Measurements from ENCODE around the gene NMT1. TPM values are rescaled to one million over a fixed set of nuclear protein-coding genes. Genes with fewer than 3 reads are reported as not detected.

NMT1 gene
- total RNA-seq, 4 donors from 2014 or later, result 60.7 to 127 (median 71.5) TPM

DNA sequence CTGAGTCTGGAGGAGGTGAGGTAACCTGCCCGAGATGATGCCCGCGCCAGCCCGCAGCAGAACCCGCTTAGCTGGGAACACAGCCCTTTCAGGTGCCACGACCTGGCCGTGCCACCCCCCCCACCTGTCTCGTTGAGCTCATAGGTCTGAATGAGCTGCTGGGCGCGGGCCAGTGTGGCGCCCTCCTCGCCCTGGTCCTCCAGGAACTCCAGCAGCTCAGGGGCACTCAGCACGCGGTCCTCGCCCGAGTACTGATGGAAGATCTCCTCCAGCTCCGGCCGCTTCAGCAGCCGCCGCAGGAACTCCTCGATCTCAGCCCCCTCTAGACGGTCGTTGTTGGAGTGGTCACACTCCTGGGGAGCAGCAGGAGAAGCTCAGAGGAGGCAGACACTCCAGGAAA, 57.6 kb downstream of the NMT1 start:
- in situ Hi-C loops (cut with MboI; ENCODE audit: low sequenced_read_pairs in 4 of 4), result loop anchor here in 1 of 4 donors (25.0 kb wide), 1 partner anchor 206 kb away; the partner anchor contains the start of gene GFAP
- H3K9me3 ChIP-seq, result no peaks in the 10 kb centered on the region
- peaks cover 9 to 11% of the 10 kb centered on the region in 2 donors for H3K4me1 ChIP-seq
- no peak overlapping the region for H3K27ac ChIP-seq
- DNase-seq, result no peak
- H3K27me3 ChIP-seq, result no peaks in the 10 kb centered on the region
- H3K4me3 ChIP-seq, result no peak overlapping the region
- no peak for ATAC-seq
- peaks cover 0 to 15% of the 10 kb centered on the region in 2 donors for H3K36me3 ChIP-seq
- TF ChIP-seq, protein P1, sequence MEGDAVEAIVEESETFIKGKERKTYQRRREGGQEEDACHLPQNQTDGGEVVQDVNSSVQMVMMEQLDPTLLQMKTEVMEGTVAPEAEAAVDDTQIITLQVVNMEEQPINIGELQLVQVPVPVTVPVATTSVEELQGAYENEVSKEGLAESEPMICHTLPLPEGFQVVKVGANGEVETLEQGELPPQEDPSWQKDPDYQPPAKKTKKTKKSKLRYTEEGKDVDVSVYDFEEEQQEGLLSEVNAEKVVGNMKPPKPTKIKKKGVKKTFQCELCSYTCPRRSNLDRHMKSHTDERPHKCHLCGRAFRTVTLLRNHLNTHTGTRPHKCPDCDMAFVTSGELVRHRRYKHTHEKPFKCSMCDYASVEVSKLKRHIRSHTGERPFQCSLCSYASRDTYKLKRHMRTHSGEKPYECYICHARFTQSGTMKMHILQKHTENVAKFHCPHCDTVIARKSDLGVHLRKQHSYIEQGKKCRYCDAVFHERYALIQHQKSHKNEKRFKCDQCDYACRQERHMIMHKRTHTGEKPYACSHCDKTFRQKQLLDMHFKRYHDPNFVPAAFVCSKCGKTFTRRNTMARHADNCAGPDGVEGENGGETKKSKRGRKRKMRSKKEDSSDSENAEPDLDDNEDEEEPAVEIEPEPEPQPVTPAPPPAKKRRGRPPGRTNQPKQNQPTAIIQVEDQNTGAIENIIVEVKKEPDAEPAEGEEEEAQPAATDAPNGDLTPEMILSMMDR (IDR thresholded peaks at IDR 0.05 in 4 of 5, conservative IDR thresholded peaks at IDR 0.05 in 1 of 5), result no peak
- TF ChIP-seq POLR2A (IDR thresholded peaks at IDR 0.05), result no peak
- intact Hi-C loops (cut with DNase I; ENCODE audit: low total_unique reads), result no loop called here

DNA sequence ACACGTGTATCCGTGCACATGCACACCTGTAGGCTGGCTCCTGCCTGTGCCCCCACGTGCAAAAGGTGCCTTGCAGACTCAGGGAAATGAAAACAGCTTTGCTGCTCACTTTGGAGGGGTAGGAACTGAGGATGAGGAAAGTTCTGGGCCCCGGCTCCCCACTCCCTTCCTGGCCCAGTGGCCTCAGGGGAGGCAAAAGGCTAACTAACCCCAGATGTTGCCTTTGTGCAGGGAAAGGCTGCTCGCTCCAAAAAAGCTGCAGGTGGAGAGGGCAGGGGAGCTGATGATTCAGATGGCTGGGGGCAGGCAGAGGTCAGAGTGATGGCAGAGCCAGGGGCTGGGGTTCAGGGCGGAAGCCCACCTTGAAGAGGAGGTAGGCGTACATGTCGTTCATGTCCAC, 58.8 kb downstream of the NMT1 start:
- no peaks in the 10 kb centered on the region for H3K27me3 ChIP-seq
- ATAC-seq, result no peak
- no peak for TF ChIP-seq POLR2A (IDR thresholded peaks at IDR 0.05)
- TF ChIP-seq, protein P1 (IDR thresholded peaks at IDR 0.05 in 4 of 5, conservative IDR thresholded peaks at IDR 0.05 in 1 of 5), result no peak
- H3K36me3 ChIP-seq, result peaks cover 0 to 15% of the 10 kb centered on the region in 2 donors
- DNase-seq, result no peak
- no peaks in the 10 kb centered on the region for H3K9me3 ChIP-seq
- no peak overlapping the region for H3K4me3 ChIP-seq
- peaks cover 21 to 23% of the 10 kb centered on the region in 2 donors for H3K4me1 ChIP-seq
- intact Hi-C loops (cut with DNase I; ENCODE audit: low total_unique reads) (no loop called here), in situ Hi-C loops (cut with MboI; ENCODE audit: low sequenced_read_pairs in 4 of 4) (loop anchor here in 1 of 4 donors (25.0 kb wide), 1 partner anchor 208 kb away; the partner anchor contains the start of gene GFAP)
- no peak overlapping the region for H3K27ac ChIP-seq

DNA sequence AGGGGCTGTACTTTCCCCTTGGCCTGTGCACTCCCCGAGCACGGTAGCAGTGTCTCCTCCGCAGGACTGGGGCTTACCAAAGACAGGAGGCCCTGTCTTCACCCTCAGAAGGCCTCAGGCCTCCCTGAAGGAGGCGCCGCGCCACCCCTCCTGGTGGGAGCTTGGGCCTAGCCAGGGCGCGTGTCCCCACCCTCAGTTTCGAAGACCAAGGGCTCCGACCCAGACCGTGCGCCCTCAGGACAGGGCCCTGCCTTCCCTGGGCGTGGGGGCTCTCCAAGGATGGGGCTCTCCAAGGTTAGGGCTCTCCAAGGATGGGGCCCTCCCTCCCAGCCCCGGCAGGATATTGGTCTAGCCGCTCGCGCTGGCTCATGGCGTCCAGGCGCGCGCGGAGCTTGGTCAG, 59.4 kb downstream of the NMT1 start:
- Histone ChIP-seq H3K4me1 (peaks cover 26% of the 10 kb centered on the region in 2 donors), H3K36me3 (peaks cover 0 to 15% of the 10 kb centered on the region in 2 donors), H3K27me3 (no peaks in the 10 kb centered on the region), H3K27ac (no peak overlapping the region), H3K4me3 (no peak overlapping the region), H3K9me3 (no peaks in the 10 kb centered on the region)
- in situ Hi-C loops (cut with MboI; ENCODE audit: low sequenced_read_pairs in 4 of 4), result loop anchor here in 1 of 4 donors (25.0 kb wide), 1 partner anchor 208 kb away; the partner anchor contains the start of gene GFAP
- intact Hi-C loops (cut with DNase I; ENCODE audit: low total_unique reads), result no loop called here
- ATAC-seq, result no peak
- DNase-seq, result no peak
- TF ChIP-seq, protein P1 (IDR thresholded peaks at IDR 0.05 in 4 of 5, conservative IDR thresholded peaks at IDR 0.05 in 1 of 5), result no peak
- no peak for TF ChIP-seq POLR2A (IDR thresholded peaks at IDR 0.05)

DNA sequence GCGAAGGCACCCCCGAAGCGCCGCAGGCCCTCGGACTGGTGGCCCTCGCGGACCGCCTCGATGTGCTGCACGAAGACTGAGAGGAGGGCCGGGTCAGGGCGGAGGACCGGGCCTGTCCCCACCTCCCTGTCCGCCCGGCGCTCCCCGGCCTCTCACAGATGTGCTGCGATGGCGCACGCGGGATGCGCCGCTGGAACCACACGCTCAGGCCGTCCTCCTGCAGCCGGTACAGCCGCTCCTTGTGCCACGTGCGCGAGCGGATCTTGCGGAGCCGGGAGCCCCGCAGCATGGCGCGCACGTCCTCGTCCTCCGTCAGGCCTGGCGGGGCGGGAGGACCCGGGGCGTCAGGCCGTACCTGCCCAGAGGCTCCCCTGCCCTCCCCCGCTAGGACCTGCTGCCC, 59.9 kb downstream of the NMT1 start:
- intact Hi-C loops (cut with DNase I; ENCODE audit: low total_unique reads), result no loop called here
- ATAC-seq (no peak), DNase-seq (no peak)
- Histone ChIP-seq H3K4me3 (no peak overlapping the region), H3K9me3 (no peaks in the 10 kb centered on the region), H3K4me1 (peaks cover 26% of the 10 kb centered on the region in 2 donors), H3K27me3 (no peaks in the 10 kb centered on the region), H3K36me3 (peaks cover 0 to 15% of the 10 kb centered on the region in 2 donors), H3K27ac (no peak overlapping the region)
- in situ Hi-C loops (cut with MboI; ENCODE audit: low sequenced_read_pairs in 4 of 4), result loop anchor here in 1 of 4 donors (25.0 kb wide), 1 partner anchor 209 kb away; the partner anchor contains the start of gene GFAP
- TF ChIP-seq, protein P1 (IDR thresholded peaks at IDR 0.05 in 4 of 5, conservative IDR thresholded peaks at IDR 0.05 in 1 of 5), result no peak

Measured in gastrocnemius medialis (tissue), 4 donors.